Measurements from ENCODE around the gene MTTP. TPM values are rescaled to one million over a fixed set of nuclear protein-coding genes. Genes with fewer than 3 reads are reported as not detected.

MTTP gene
- total RNA-seq, 1 donor from 2014 or later = under 0.01 TPM

DNA sequence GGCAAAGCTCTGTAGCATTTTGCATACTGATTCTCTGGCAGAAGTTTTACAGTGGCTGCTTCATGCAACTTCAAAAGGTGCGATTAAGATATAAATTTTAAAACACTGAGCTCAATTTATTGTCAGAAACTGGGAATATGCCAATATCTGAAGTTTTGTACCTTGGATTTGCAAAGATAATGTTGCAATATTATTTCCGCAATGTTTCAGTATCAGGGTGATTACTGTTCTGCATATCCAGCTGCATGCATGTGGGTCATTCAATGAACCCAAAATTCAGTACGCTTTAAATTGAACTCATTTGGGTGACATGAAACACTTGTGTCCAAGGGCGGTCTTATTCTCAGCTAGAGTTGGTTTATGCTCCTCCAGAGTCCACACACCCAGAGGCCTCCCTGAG lies 37.0 kb upstream of the MTTP start:
- no peaks in the 10 kb centered on the region for H3K36me3 ChIP-seq (ENCODE audit: control insufficient read depth, insufficient read depth, low read length)
- TF ChIP-seq, protein P1, sequence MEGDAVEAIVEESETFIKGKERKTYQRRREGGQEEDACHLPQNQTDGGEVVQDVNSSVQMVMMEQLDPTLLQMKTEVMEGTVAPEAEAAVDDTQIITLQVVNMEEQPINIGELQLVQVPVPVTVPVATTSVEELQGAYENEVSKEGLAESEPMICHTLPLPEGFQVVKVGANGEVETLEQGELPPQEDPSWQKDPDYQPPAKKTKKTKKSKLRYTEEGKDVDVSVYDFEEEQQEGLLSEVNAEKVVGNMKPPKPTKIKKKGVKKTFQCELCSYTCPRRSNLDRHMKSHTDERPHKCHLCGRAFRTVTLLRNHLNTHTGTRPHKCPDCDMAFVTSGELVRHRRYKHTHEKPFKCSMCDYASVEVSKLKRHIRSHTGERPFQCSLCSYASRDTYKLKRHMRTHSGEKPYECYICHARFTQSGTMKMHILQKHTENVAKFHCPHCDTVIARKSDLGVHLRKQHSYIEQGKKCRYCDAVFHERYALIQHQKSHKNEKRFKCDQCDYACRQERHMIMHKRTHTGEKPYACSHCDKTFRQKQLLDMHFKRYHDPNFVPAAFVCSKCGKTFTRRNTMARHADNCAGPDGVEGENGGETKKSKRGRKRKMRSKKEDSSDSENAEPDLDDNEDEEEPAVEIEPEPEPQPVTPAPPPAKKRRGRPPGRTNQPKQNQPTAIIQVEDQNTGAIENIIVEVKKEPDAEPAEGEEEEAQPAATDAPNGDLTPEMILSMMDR (IDR thresholded peaks at IDR 0.05; ENCODE audit: insufficient read depth, low read length, severe bottlenecking) = no peak
- FAIRE-seq (no peak), DNase-seq (ENCODE audit: low read depth) (no peak)
- no peaks in the 10 kb centered on the region for H3K27me3 ChIP-seq (ENCODE audit: control insufficient read depth, insufficient read depth, low read length)
- no peak overlapping the region for H3K4me3 ChIP-seq (ENCODE audit: low read depth, low read length)

DNA sequence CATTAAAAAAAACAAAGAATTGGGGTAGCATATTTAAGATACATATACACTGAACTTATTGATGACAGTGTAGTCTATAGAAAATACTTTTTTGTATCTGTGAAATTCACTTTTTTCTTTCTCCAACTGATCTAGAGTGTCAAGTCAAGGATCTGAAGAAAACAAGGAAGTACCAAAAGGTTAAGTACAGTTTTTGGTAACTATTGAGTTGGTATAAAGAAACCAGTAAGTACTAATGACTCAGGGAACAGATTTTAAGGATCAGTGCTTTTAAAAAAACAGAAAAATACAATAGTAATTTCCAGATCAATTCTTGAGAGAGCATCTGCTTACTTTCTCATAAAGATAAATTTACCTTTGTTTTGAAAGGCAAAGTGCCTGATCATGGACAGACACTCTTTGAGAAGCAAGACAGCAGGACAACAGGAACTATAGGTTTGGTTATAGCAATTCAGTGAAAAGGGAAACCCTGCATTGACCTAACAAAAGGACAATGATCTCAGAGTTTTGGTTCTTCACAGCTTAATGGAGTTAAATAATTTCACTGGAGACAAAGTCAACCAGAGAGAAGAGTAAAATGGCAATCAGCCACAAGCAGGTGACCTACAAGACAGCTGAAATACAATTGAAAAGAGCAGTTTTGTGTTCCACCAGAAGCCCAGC lies 34.2 kb upstream of the MTTP start:
- TF ChIP-seq, protein P1 (IDR thresholded peaks at IDR 0.05; ENCODE audit: insufficient read depth, low read length, severe bottlenecking) = no peak
- peak; percentile 33 for DNase-seq (ENCODE audit: low read depth)
- Histone ChIP-seq H3K4me3 (ENCODE audit: low read depth, low read length) (no peak overlapping the region), H3K27me3 (ENCODE audit: control insufficient read depth, insufficient read depth, low read length) (no peaks in the 10 kb centered on the region), H3K36me3 (ENCODE audit: control insufficient read depth, insufficient read depth, low read length) (no peaks in the 10 kb centered on the region)
- FAIRE-seq = no peak

GRCh38 chr4:99552872-99553271 lies 21.8 kb upstream of the MTTP start:
- FAIRE-seq = no peak
- Histone ChIP-seq H3K36me3 (ENCODE audit: control insufficient read depth, insufficient read depth, low read length) (no peaks in the 10 kb centered on the region), H3K27me3 (ENCODE audit: control insufficient read depth, insufficient read depth, low read length) (no peaks in the 10 kb centered on the region), H3K4me3 (ENCODE audit: low read depth, low read length) (no peak overlapping the region)
- TF ChIP-seq, protein P1 (IDR thresholded peaks at IDR 0.05; ENCODE audit: insufficient read depth, low read length, severe bottlenecking) = no peak
- DNase-seq (ENCODE audit: low read depth) = no peak

- FAIRE-seq (no peak), DNase-seq (ENCODE audit: low read depth) (peak; percentile 93)
- no peaks in the 10 kb centered on the region for H3K27me3 ChIP-seq (ENCODE audit: control insufficient read depth, insufficient read depth, low read length)
- no peaks in the 10 kb centered on the region for H3K36me3 ChIP-seq (ENCODE audit: control insufficient read depth, insufficient read depth, low read length)
- TF ChIP-seq, protein P1 (IDR thresholded peaks at IDR 0.05; ENCODE audit: insufficient read depth, low read length, severe bottlenecking) = no peak
- peak within 1 kb of the TSS; percentile 62 for H3K4me3 ChIP-seq (ENCODE audit: low read depth, low read length)
These were observed 11.1 kb upstream of the MTTP start, which contains the start of gene TRMT10A for GRCh38 chr4:99563310-99564186. Gene TRMT10A, minus strand, starts transcription at chr4:99564039. Its CDS starts 4,701 bp downstream, at chr4:99559338.

- Histone ChIP-seq H3K27me3 (ENCODE audit: control insufficient read depth, insufficient read depth, low read length) (no peaks in the 10 kb centered on the region), H3K36me3 (ENCODE audit: control insufficient read depth, insufficient read depth, low read length) (no peaks in the 10 kb centered on the region), H3K4me3 (ENCODE audit: low read depth, low read length) (no peak overlapping the region)
- FAIRE-seq (no peak), DNase-seq (ENCODE audit: low read depth) (no peak)
- TF ChIP-seq, protein P1 (IDR thresholded peaks at IDR 0.05; ENCODE audit: insufficient read depth, low read length, severe bottlenecking) = no peak
These were observed 9.7 kb upstream of the MTTP start for GRCh38 chr4:99564921-99565320.
